Left kidney (tissue), 2 donors: ENCODE measurements around the gene AP2A2. TPM values are rescaled to one million over a fixed set of nuclear protein-coding genes. Genes with fewer than 3 reads are reported as not detected.
A peak's percentile ranks its signal among the peaks of the same experiment; 100 is the strongest.

Experiments used
- DNase-seq: peaks from one replicate; pipeline ENCODE4 v3.0.0-alpha.2; 2013
- polyA plus RNA-seq: library from polyadenylated mRNA; unstranded; fragments of 120-200 nt; gene quantifications from one replicate; pipeline ENCODE4 v1.2.1, GENCODE V29; 2013; ENCODE audit not compliant: insufficient read length

Gene AP2A2
- polyA plus RNA-seq, 1 donor = 114 TPM

DNA sequence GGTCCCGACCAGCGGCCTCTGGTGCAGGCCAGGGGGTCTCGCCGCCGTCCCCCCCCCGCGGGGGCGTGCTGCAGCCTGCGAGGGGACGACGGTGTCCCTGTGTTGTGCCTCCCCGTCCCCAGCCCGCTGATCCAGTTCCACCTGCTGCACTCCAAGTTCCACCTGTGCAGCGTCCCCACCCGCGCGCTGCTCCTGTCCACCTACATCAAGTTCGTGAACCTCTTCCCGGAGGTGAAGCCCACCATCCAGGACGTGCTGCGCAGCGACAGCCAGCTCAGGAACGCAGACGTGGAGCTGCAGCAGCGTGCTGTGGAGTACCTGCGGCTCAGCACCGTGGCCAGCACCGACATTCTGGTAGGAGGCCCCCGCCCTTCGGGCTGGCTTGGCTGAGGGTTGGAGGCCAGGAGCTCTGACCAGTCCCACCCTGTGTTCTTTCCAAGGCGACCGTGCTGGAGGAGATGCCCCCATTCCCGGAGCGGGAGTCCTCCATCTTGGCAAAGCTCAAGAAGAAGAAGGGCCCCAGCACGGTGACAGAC, 68.0 kb downstream of the AP2A2 start:
- DNase-seq = no peak

GRCh38 chr11:995044-995751, 69.5 kb downstream of the AP2A2 start:
- DNase-seq = no peak

DNA sequence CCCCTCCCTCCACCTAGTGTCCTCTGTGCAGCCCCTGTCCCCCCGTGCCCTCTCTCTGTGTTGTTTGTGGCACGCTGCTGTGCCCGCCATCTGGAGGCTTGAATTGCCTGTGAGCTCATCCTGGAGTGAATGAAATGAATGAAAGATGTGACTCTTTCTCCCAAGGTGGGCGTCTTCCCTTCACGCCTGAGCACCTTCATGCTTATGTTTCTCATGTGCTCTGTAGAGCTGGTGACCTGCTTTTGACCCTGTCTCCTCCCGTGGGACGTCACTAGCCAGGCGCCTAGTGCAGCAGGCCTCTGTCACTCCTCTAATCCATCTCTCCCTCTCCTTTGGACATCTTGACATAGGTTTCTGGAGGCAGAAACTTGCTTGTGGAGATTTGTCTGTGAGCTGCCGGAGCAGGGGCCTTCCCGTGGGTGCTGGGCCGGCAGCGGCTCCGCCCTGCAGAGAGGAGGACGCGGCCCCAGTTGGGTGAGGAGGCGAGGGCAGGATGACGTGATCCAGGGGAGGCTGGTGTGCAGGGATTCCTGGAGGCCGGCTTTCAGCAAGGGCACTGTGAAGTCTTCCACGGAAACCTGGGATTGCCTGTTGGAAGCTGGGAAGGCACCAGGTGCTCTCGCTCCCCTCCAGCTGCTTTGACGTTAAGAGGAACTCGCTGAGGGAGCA, 70.2 kb downstream of the AP2A2 start:
- peak; percentile 88 for DNase-seq

GRCh38 chr11:996681-997080, 71.0 kb downstream of the AP2A2 start:
- DNase-seq = no peak

GRCh38 chr11:997907-998306, 72.2 kb downstream of the AP2A2 start:
- no peak for DNase-seq

- no peak for DNase-seq
Observed at GRCh38 chr11:999009-999408, 73.3 kb downstream of the AP2A2 start.

DNA sequence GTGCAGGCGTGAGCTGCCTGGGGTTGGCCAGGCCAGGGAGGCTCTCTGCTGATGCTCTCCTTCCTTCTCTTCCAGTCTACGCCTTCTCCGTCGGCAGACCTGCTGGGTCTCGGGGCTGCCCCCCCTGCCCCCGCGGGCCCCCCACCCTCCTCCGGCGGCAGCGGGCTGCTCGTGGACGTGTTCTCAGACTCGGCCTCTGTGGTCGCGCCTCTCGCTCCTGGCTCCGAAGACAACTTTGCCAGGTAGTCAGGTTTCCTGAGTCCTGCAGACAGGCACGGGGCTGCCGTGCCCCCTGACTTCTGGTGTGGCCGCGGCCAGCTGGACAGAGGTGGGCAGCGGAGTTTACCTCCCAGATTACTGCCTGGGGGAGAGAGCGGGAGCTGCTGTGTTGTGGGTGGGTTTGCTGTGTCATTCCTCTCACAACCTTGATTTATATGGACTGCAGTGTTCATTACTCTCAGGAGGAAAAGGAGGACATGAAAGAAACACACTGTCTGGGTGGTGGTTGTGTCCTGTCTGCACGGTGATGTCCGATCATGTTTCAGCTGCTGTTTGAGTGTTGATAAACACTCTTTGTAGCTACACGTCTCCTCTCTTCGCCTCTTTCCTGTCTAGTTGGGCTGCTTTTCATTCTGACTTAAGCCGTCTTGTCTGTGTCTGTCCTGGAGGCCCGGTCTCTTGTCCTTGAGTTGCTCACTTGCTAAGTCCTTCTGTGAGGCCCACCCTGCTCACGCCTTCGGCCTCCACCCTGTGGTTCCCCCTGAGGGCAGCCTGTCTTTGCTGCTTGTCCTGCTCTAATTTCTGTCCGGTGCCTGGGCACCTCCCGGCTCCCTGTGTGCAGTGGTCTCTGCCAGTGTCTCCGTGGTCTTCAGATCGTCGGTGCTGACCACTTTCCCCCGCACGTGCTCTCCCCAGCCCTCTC, 74.9 kb downstream of the AP2A2 start:
- peak; percentile 80 for DNase-seq

GRCh38 chr11:1001617-1002405, 76.1 kb downstream of the AP2A2 start:
- no peak for DNase-seq

DNA sequence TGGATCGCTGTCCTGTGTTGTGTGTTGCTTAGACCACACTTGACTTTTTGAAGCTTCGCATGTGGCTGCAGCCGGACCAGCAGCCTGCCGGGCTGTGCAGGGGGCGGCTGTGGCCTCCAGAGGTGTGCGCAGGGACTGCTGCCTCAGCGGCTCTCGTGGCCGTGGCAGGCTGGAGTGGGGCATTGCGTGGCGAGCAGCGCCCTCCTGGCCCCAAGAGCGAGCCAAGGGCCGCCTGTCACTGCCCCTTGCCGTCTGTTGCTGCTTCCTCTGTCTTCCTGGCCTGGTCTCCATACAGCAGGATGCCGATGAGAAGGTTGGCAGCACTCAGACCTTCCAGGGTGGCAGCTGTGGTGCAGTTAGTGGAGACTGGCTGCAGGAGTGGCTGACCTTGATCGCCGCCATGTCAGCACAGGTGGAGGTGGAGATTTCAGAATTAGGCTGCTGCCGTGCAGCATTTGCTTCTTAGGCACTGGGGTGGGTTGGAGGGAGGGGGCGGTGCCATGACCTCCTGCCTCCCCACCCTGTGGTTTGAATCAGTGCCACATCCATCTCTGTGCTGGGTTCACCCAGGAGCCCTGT, 76.8 kb downstream of the AP2A2 start:
- no peak for DNase-seq

DNA sequence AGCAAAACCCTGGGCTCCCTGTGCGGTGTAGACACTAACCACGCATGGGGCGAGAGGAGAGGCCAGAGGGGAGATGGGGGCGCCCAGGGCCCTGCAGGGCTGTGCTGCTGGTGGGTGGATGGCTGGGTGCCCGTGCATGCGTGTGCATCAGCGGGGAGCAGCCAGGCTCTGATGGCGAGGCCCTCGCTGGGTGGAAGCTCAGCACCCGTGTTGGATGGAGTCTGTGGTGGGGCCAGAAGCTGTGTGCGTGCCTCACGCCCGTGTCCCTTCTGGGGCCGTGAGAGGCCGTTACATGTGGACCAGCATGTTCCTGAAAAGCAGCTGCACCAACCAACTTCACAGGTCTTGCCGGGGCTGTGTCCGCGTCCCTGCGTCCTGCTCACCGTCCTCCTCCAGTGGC, 77.5 kb downstream of the AP2A2 start:
- DNase-seq = no peak

DNA sequence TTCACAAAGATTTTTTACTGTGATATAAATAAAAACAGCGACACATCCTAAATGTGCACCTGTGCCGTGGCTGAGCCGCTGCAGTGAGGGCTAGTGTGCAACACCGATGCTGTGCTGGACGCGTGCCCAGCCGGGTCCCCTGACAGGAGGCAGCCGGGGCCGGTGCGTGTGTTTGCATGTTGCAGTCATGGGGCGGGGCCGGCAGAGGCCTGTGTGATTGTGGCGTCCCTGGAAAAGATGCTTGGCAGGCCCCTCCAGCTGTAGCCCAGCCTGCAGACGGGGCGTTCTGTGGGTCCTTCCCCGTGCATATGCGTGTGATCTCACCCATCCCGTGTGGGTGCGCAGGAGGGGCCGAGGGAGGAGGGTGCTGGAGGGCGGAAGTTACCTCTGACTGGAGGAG, 80.3 kb downstream of the AP2A2 start:
- DNase-seq = no peak

DNA sequence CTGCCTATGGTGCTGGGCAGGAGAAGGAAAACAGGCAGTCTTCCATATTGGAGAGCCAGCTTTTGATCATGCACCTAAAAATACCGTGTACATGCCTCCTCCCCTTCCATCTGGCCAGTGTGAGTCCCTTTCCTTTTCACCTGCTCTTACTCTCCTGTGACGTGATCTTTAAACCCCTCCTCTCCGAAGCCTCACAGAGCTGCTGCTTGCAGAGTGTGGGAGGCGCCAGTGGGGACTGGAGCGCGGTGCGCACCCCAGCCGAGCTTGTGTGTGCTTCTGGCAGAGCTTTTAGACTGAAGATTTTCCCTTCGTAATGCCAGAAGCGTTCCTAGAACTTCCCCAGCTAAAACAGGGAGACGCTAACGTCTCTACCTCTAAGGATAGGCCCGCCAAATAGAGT, 81.1 kb downstream of the AP2A2 start:
- DNase-seq = no peak

DNA sequence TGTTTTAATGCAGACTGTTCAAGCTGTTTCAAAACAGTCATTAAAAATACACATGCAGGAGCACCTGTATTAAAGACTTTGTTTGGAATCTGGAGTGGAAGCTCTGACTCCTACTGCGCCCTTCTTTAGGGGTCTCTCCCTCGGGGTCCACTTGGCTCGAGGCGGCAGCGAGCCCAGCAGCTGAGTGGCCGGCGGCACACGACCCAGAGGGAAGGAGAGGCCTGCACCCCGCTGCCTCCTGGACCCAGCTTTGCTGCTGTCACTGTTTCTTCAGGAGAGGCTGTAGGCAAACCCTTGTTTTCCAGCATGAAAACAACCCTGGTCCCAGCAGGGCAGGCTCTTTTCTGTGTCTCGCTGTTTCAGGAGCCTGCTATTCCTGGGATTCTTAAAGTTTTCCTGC, 81.6 kb downstream of the AP2A2 start:
- DNase-seq = no peak

DNA sequence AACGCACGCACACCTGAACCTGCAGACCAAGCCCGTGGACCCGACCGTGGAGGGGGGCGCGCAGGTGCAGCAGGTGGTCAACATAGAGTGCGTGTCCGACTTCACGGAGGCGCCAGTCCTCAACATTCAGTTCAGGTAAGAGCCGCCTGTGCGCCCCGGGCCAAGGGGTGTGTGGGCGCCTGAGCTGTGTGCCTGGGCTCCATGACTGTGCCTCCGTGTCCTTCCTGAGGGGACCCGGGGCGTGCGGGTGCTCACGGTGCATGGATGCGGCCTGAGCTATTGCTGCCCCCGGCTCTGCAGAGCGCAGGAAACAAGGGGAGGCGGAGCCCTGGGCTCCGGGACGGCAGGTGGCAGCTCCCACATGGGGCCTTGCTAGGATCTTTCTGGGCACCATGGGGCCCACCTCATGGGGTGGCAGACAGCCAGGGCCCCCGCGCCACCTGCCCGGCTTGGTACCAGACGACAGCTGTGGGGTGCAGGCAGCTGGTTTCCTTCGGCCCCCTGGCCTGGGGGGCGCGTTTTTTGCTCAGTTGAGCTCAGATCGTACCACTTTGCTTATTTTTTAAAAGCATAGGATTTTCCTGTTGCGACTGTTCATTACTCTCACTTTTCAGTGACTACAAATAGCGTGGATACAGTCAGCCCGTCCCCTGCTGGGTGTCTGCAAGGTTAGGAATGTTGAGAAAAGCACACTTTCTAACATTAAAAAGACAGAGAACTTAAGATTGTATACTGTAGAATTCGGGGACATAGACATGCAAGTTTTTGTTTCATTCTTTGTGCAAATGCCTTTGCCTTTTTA, 82.5 kb downstream of the AP2A2 start:
- DNase-seq = no peak

GRCh38 chr11:1008803-1009145, 83.1 kb downstream of the AP2A2 start:
- no peak for DNase-seq

DNA sequence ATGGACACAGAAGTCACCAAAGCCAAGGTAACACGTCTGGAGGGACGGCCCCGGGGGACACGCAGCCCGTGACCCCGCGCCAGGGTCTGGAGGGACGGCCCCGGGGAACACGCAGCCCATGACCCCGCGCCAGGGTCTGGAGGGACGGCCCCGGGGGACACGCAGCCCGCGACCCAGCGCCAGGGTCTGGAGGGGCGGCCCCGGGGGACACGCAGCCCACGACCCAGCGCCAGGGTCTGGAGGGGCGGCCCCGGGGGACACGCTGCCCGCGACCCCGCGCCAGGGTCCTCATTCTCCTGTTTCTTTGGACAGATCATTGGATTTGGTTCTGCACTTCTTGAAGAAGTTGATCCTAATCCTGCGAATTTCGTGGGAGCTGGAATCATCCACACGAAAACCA, 83.7 kb downstream of the AP2A2 start:
- DNase-seq = no peak

- DNase-seq = no peak
Observed at GRCh38 chr11:1009991-1010390, 84.3 kb downstream of the AP2A2 start.

- DNase-seq = no peak
Observed at GRCh38 chr11:1010551-1011319, 85.1 kb downstream of the AP2A2 start.

GRCh38 chr11:1011320-1011698, 85.6 kb downstream of the AP2A2 start:
- no peak for DNase-seq

GRCh38 chr11:1012291-1012690, 86.6 kb downstream of the AP2A2 start:
- DNase-seq = no peak
